Activated naive CD8-positive, alpha-beta T cell (primary cell): ENCODE data around the gene STAM2.

Experiments used
- H3K27ac Mint-ChIP-seq: one replicate; pipeline ENCODE4 v1.8.0; 2021; ENCODE audit warnings: mixed read lengths
- H3K27me3 Mint-ChIP-seq: one replicate; pipeline ENCODE4 v1.8.0; 2021; ENCODE audit warnings: mixed read lengths
- H3K36me3 Mint-ChIP-seq: one replicate; pipeline ENCODE4 v1.8.0; 2021; ENCODE audit warnings: mixed read lengths
- H3K4me1 Mint-ChIP-seq: one replicate; pipeline ENCODE4 v1.8.0; 2021; ENCODE audit warnings: low read depth, mixed read lengths
- H3K4me3 Mint-ChIP-seq: one replicate; pipeline ENCODE4 v1.8.0; 2021; ENCODE audit warnings: mild to moderate bottlenecking, mixed read lengths
- H3K9me3 Mint-ChIP-seq: one replicate; pipeline ENCODE4 v1.8.0; 2021; ENCODE audit warnings: low read depth, mixed read lengths

The STAM2 gene

GRCh38 chr2:152083202-152083875 lies 92.2 kb downstream of the STAM2 start:
- Mint-ChIP-seq H3K4me3 (no peak overlapping the region), H3K4me1 (no peaks in the 10 kb centered on the region), H3K36me3 (peaks cover 3% of the 10 kb centered on the region), H3K27ac (no peak overlapping the region), H3K9me3 (peaks cover 6% of the 10 kb centered on the region), H3K27me3 (no peaks in the 10 kb centered on the region)

DNA sequence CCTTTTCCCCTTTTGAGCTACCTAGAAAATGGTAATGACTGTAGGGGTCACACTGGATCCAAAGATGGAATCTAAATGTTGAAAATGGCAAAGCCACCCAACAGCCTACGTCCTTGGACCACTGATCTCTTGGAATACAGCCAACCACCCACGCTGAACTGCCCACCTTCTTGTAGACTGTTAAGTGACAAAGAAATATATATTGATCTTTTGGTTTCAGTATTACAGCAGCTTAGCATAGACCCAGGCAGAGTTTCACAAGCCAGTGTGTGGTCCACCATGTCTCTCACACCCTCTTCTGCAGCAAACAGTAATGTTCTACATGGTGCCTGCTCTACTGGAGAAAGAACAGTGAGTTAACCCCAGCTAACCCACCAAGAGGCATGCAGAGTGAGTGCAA lies 96.9 kb downstream of the STAM2 start:
- Mint-ChIP-seq H3K9me3 (peaks cover 6% of the 10 kb centered on the region), H3K36me3 (peaks cover 3% of the 10 kb centered on the region), H3K4me3 (no peak overlapping the region), H3K4me1 (no peaks in the 10 kb centered on the region), H3K27ac (no peak overlapping the region), H3K27me3 (no peaks in the 10 kb centered on the region)

GRCh38 chr2:152078023-152078422 lies 97.5 kb downstream of the STAM2 start:
- peaks cover 3% of the 10 kb centered on the region for H3K36me3 Mint-ChIP-seq
- no peak overlapping the region for H3K27ac Mint-ChIP-seq

GRCh38 chr2:152075461-152076050 lies 100.0 kb downstream of the STAM2 start:
- Mint-ChIP-seq H3K4me3 (no peak overlapping the region), H3K4me1 (no peaks in the 10 kb centered on the region), H3K9me3 (peaks cover 2% of the 10 kb centered on the region), H3K27ac (no peak overlapping the region), H3K36me3 (no peaks in the 10 kb centered on the region), H3K27me3 (no peaks in the 10 kb centered on the region)

More at GRCh38 chr2:152078023-152078422, 97.5 kb downstream of the STAM2 start:
- H3K27me3 Mint-ChIP-seq, result no peaks in the 10 kb centered on the region
- H3K9me3 Mint-ChIP-seq, result peaks cover 6% of the 10 kb centered on the region
- H3K4me3 Mint-ChIP-seq, result no peak overlapping the region
- no peaks in the 10 kb centered on the region for H3K4me1 Mint-ChIP-seq

DNA sequence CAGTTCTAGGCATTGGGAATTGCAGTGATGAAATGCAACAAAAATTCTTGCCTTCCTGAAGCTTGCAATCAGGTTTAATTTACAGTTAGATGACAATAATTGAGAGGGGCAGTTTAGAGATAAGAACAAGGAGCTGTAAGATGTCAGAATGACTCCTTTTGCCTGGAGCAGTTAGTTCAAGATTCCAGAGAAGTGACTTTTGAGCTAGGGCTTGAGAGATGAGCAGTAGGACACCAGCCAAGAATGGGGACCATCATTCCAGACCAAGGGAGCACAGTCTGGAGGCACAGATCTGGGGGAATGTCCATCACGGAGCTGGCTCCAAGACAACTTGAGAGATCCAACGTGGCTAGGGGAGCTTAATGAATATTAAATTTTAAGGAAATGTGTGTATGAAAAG lies 103.6 kb downstream of the STAM2 start:
- H3K4me1 Mint-ChIP-seq, result no peaks in the 10 kb centered on the region
- no peak overlapping the region for H3K4me3 Mint-ChIP-seq
- H3K9me3 Mint-ChIP-seq, result no peaks in the 10 kb centered on the region
- H3K36me3 Mint-ChIP-seq, result no peaks in the 10 kb centered on the region
- H3K27ac Mint-ChIP-seq, result no peak overlapping the region
- H3K27me3 Mint-ChIP-seq, result no peaks in the 10 kb centered on the region

DNA sequence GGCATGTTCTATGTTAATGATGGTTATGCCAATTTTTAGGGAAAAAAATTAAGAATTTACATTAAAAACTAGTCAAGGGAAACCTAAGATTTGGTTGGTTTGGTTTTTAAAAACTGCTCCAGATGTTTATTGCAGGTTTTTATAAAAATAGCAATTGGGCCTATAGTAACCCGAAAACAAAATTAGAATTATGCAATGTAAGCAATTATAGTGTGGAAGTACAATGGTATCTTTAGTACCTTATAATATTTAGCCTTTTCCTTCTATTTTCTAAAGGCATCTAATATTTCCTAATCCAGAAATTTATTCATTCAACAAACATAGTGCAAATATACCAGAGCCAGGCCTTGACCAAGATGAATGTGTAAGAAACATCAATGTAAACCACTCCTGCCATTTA lies 104.0 kb downstream of the STAM2 start:
- no peak overlapping the region for H3K4me3 Mint-ChIP-seq
- H3K27ac Mint-ChIP-seq, result no peak overlapping the region

GRCh38 chr2:152071092-152071491 lies 104.5 kb downstream of the STAM2 start:
- Mint-ChIP-seq H3K9me3 (no peaks in the 10 kb centered on the region), H3K27ac (no peak overlapping the region)

More for the DNA sequence above, 104.0 kb downstream of the STAM2 start:
- H3K9me3 Mint-ChIP-seq, result no peaks in the 10 kb centered on the region
- no peaks in the 10 kb centered on the region for H3K36me3 Mint-ChIP-seq
- no peaks in the 10 kb centered on the region for H3K4me1 Mint-ChIP-seq
- no peaks in the 10 kb centered on the region for H3K27me3 Mint-ChIP-seq

GRCh38 chr2:152068226-152068625 lies 107.3 kb downstream of the STAM2 start:
- Mint-ChIP-seq H3K27me3 (peaks cover 7% of the 10 kb centered on the region), H3K27ac (no peak overlapping the region), H3K36me3 (peaks cover 2% of the 10 kb centered on the region), H3K9me3 (no peaks in the 10 kb centered on the region), H3K4me1 (no peaks in the 10 kb centered on the region), H3K4me3 (no peak overlapping the region)

More at GRCh38 chr2:152071092-152071491, 104.5 kb downstream of the STAM2 start:
- H3K27me3 Mint-ChIP-seq, result peaks cover under 1% of the 10 kb centered on the region
- no peaks in the 10 kb centered on the region for H3K36me3 Mint-ChIP-seq
- no peak overlapping the region for H3K4me3 Mint-ChIP-seq
- no peaks in the 10 kb centered on the region for H3K4me1 Mint-ChIP-seq

DNA sequence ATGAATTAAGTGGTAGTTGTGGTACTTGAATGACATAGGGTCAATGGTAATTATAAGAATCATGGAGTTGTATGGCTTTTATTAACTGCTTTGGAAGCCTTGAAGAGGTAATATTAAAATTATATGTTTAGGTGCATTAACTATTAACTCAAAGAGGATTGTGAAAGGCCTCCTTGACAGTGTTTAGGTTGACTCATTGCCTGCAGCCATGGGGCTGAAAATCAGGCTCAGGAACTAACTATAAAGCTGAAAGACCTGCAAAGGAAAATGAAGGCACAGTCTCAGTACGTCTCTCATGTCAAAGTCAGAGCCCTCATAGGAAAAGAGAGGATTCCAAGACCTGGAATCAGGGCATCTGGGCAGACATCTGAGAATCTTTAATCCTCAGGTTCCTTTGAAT lies 107.7 kb downstream of the STAM2 start:
- no peak overlapping the region for H3K4me3 Mint-ChIP-seq
- no peaks in the 10 kb centered on the region for H3K4me1 Mint-ChIP-seq
- peaks cover 7% of the 10 kb centered on the region for H3K27me3 Mint-ChIP-seq
- H3K36me3 Mint-ChIP-seq, result peaks cover 2% of the 10 kb centered on the region
- no peaks in the 10 kb centered on the region for H3K9me3 Mint-ChIP-seq
- no peak overlapping the region for H3K27ac Mint-ChIP-seq
